ENCODE data around the gene TSTD2.

TSTD2 gene

DNA sequence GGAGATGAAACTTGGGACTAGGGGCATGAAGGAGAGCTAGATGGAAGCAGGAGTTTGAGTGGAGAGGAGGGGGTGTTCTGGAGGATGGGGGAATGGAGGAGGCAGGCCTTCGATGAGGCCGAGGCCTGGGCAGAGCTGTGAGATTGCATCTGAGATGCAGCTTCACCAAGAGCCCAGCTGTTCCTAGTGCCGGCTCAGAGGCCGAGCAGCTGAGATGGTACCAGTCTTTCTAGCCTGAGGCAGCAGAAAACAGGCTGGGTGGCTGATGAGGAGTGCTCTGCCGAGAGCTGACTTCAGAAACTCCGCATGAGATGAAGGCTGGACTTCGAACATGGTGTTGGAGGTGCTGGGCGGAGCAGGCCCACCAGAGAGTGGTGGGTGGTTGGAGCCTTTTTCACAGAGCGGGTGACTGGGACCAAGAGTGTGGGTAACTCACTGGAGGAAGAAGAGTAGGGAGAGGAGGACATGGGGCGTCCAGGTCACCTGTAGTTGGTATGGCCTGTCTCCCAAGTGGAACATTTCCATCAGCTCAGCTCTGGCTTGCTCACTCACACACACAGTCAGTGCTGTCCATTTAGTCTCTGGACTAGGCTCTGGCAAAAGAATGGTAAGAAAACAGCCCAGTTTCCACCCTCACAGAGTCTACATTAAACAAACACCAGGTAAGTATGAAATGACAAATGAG lies 77.0 kb downstream of the TSTD2 start:
- Histone ChIP-seq H3K27ac (ENCODE audit: low read depth, low read length) (no peak overlapping the region), H3K4me3 (ENCODE audit: low read length) (no peak overlapping the region), H3K9me3 (ENCODE audit: control insufficient read depth, insufficient read depth, low read length) (no peaks in the 10 kb centered on the region), H3K4me1 (ENCODE audit: control insufficient read depth, low read length) (no peaks in the 10 kb centered on the region), H3K9me2 (replicated peaks; ENCODE audit: control insufficient read depth, low read length) (no peaks in the 10 kb centered on the region), H3K36me3 (ENCODE audit: control insufficient read depth, low read length) (no peaks in the 10 kb centered on the region), H3K79me2 (ENCODE audit: control insufficient read depth, low read length) (no peaks in the 10 kb centered on the region), H3K4me2 (ENCODE audit: low read length) (no peak overlapping the region), H3F3A (ENCODE audit: control insufficient read depth, insufficient read depth) (no peaks in the 10 kb centered on the region), H3K27me3 (ENCODE audit: control insufficient read depth, low read length) (no peaks in the 10 kb centered on the region), H4K20me1 (ENCODE audit: control insufficient read depth, insufficient read depth, low read depth, low read length) (no peaks in the 10 kb centered on the region)
- TF ChIP-seq, protein P1, sequence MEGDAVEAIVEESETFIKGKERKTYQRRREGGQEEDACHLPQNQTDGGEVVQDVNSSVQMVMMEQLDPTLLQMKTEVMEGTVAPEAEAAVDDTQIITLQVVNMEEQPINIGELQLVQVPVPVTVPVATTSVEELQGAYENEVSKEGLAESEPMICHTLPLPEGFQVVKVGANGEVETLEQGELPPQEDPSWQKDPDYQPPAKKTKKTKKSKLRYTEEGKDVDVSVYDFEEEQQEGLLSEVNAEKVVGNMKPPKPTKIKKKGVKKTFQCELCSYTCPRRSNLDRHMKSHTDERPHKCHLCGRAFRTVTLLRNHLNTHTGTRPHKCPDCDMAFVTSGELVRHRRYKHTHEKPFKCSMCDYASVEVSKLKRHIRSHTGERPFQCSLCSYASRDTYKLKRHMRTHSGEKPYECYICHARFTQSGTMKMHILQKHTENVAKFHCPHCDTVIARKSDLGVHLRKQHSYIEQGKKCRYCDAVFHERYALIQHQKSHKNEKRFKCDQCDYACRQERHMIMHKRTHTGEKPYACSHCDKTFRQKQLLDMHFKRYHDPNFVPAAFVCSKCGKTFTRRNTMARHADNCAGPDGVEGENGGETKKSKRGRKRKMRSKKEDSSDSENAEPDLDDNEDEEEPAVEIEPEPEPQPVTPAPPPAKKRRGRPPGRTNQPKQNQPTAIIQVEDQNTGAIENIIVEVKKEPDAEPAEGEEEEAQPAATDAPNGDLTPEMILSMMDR (IDR thresholded peaks at IDR 0.05; ENCODE audit: low read depth, low read length, poor library complexity, severe bottlenecking): no peak
- TF ChIP-seq EZH2phosphoT487 (IDR thresholded peaks at IDR 0.05; ENCODE audit: borderline replicate concordance, low read length): no peak

DNA sequence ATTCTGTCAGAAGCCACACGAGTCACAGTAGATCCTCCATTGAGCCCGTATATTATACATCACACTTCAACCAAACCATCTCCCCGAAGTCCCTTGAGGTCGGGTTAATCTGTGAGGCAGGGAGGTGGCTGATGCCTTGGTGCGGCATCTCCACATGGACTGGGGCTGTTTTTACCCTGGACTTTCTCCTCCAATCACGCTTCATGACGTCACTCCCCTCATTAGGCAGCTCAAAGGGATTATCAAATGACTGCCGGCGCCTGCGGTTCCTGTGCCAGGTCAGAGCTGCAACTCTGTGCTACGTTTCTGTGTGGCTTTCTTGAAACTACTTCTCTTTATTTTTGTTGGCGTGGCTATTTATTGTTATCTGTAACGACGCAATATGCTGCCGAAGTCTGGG lies 78.0 kb downstream of the TSTD2 start:
- Histone ChIP-seq H3K4me3 (ENCODE audit: low read length) (no peak overlapping the region), H3K4me1 (ENCODE audit: control insufficient read depth, low read length) (no peaks in the 10 kb centered on the region)
- TF ChIP-seq EZH2phosphoT487 (IDR thresholded peaks at IDR 0.05; ENCODE audit: borderline replicate concordance, low read length): no peak
- TF ChIP-seq, protein P1 (IDR thresholded peaks at IDR 0.05; ENCODE audit: low read depth, low read length, poor library complexity, severe bottlenecking): no peak

DNA sequence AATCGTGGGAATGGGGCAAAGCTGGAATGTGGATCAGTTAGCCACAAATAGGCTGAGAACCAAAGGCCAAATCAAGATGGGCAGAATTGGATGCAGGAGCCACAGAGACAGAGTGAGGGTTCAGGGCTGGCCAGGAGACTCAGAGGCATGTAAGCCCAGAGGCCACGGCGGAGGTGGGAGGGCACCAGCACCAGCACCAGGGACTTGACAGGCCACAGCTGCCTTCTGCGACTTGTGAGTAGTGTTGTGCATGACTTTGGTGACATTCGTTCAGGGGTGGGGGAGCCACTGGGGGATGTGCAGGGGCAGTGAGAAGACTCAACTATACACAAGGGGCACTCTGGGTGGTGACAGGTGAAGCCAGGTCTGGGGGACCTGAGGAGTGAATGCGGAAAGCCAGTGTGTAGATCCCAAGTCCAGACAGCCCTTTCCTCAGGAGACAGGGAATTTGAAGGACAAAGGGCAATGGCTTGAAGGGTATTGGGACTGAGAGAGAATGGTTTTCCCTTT lies 78.5 kb downstream of the TSTD2 start:
- H3K36me3 ChIP-seq (ENCODE audit: control insufficient read depth, low read length): no peaks in the 10 kb centered on the region
- no peaks in the 10 kb centered on the region for H3K27me3 ChIP-seq (ENCODE audit: control insufficient read depth, low read length)

More for the DNA sequence above, 78.0 kb downstream of the TSTD2 start:
- Histone ChIP-seq H3F3A (ENCODE audit: control insufficient read depth, insufficient read depth) (no peaks in the 10 kb centered on the region), H3K9me3 (ENCODE audit: control insufficient read depth, insufficient read depth, low read length) (no peaks in the 10 kb centered on the region), H3K27me3 (ENCODE audit: control insufficient read depth, low read length) (no peaks in the 10 kb centered on the region), H4K20me1 (ENCODE audit: control insufficient read depth, insufficient read depth, low read depth, low read length) (no peaks in the 10 kb centered on the region), H3K36me3 (ENCODE audit: control insufficient read depth, low read length) (no peaks in the 10 kb centered on the region), H3K79me2 (ENCODE audit: control insufficient read depth, low read length) (no peaks in the 10 kb centered on the region), H3K27ac (ENCODE audit: low read depth, low read length) (no peak overlapping the region), H3K4me2 (ENCODE audit: low read length) (no peak overlapping the region), H3K9me2 (replicated peaks; ENCODE audit: control insufficient read depth, low read length) (no peaks in the 10 kb centered on the region)

More for the DNA sequence above, 78.5 kb downstream of the TSTD2 start:
- Histone ChIP-seq H3K4me1 (ENCODE audit: control insufficient read depth, low read length) (no peaks in the 10 kb centered on the region), H3F3A (ENCODE audit: control insufficient read depth, insufficient read depth) (no peaks in the 10 kb centered on the region), H3K4me2 (ENCODE audit: low read length) (no peak overlapping the region), H3K9me2 (replicated peaks; ENCODE audit: control insufficient read depth, low read length) (no peaks in the 10 kb centered on the region), H3K4me3 (ENCODE audit: low read length) (no peak overlapping the region), H4K20me1 (ENCODE audit: control insufficient read depth, insufficient read depth, low read depth, low read length) (no peaks in the 10 kb centered on the region), H3K27ac (ENCODE audit: low read depth, low read length) (no peak overlapping the region), H3K9me3 (ENCODE audit: control insufficient read depth, insufficient read depth, low read length) (no peaks in the 10 kb centered on the region), H3K79me2 (ENCODE audit: control insufficient read depth, low read length) (no peaks in the 10 kb centered on the region)
- no peak for TF ChIP-seq EZH2phosphoT487 (IDR thresholded peaks at IDR 0.05; ENCODE audit: borderline replicate concordance, low read length)
- TF ChIP-seq, protein P1 (IDR thresholded peaks at IDR 0.05; ENCODE audit: low read depth, low read length, poor library complexity, severe bottlenecking): no peak
